Lower lobe of right lung (tissue), 2 donors: Measurements from ENCODE around the gene DPP6. TPM values are rescaled to one million over a fixed set of nuclear protein-coding genes. Genes with fewer than 3 reads are reported as not detected.

ENCODE experiments used
- ATAC-seq, 2 donors: fragments of 200-7000 bp; cut with Tn5 transposase; one replicate each; pipeline ENCODE4 v1.9.1; 2020 to 2022; ENCODE audit warnings: mild to moderate bottlenecking in 2 of 2, moderate library complexity in 2 of 2
- DNase-seq: peaks from one replicate; pipeline ENCODE4 v3.0.0-alpha.2; 2020
- H3K27ac ChIP-seq: fragments of 200-600 bp; one replicate; pipeline ENCODE4 v1.8.0; 2022
- H3K27me3 ChIP-seq: fragments of 200-600 bp; one replicate; pipeline ENCODE4 v1.8.0; 2022; ENCODE audit warnings: low read depth
- H3K36me3 ChIP-seq: fragments of 200-600 bp; one replicate; pipeline ENCODE4 v1.8.0; 2022; ENCODE audit warnings: mild to moderate bottlenecking
- H3K4me1 ChIP-seq: fragments of 200-600 bp; one replicate; pipeline ENCODE4 v1.8.0; 2022
- H3K4me3 ChIP-seq: fragments of 200-600 bp; one replicate; pipeline ENCODE4 v1.8.0; 2022; ENCODE audit warnings: mild to moderate bottlenecking
- H3K9me3 ChIP-seq: fragments of 200-600 bp; one replicate; pipeline ENCODE4 v1.8.0; 2022
- intact Hi-C: fragments of 100-400 bp; cut with DNase I; formaldehyde crosslinking; loops from one replicate; pipeline ENCODE4 v1.11.0; 2022
- total RNA-seq: library from RNA; stranded (reverse); fragmentation: NEBNext Ultra II Directional; extraction: Animal tissue kit (Norgen Biotek cat#: 25700); gene quantifications from one replicate; pipeline ENCODE4 v1.2.1, GENCODE V29; 2021
- TF ChIP-seq, protein P1 (sequence below): fragments of 200-600 bp; IDR thresholded peaks from one replicate; pipeline ENCODE4 v1.8.0; 2022; ENCODE audit warnings: antibody characterized with exemption, mild to moderate bottlenecking
- donor health status: DM: no; HTN: yes; CAD: no; lungs with severe emphysema.

DPP6 gene
- total RNA-seq, 1 donor from 2014 or later, result 0.71 TPM

DNA sequence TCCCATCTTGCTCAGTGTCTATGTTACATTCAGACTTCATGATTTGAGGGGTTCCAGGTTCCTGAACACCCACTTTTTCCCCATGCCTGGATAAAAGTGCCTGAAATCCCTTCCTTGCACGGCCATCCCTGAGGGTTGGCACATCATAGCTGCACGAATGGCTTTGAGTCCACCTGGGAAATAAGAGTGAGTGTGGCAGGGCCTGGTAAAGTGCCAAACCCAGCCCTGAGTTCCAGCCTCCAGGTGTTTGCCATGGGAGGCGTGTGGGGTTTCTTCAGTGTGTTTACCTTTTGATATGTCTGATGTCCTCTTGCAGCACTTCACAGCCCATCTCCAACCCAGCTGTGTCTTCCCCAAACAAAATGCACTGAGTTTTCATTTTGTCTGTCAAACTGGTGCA, 805.0 kb downstream of the DPP6 start:
- ATAC-seq (no peak), DNase-seq (no peak)
- Histone ChIP-seq H3K27ac (no peak overlapping the region), H3K4me1 (no peaks in the 10 kb centered on the region), H3K36me3 (no peaks in the 10 kb centered on the region), H3K9me3 (no peaks in the 10 kb centered on the region), H3K27me3 (peaks cover 2% of the 10 kb centered on the region), H3K4me3 (no peak overlapping the region)
- intact Hi-C loops, result no loop called here
- TF ChIP-seq, protein P1, sequence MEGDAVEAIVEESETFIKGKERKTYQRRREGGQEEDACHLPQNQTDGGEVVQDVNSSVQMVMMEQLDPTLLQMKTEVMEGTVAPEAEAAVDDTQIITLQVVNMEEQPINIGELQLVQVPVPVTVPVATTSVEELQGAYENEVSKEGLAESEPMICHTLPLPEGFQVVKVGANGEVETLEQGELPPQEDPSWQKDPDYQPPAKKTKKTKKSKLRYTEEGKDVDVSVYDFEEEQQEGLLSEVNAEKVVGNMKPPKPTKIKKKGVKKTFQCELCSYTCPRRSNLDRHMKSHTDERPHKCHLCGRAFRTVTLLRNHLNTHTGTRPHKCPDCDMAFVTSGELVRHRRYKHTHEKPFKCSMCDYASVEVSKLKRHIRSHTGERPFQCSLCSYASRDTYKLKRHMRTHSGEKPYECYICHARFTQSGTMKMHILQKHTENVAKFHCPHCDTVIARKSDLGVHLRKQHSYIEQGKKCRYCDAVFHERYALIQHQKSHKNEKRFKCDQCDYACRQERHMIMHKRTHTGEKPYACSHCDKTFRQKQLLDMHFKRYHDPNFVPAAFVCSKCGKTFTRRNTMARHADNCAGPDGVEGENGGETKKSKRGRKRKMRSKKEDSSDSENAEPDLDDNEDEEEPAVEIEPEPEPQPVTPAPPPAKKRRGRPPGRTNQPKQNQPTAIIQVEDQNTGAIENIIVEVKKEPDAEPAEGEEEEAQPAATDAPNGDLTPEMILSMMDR, result no peak

DNA sequence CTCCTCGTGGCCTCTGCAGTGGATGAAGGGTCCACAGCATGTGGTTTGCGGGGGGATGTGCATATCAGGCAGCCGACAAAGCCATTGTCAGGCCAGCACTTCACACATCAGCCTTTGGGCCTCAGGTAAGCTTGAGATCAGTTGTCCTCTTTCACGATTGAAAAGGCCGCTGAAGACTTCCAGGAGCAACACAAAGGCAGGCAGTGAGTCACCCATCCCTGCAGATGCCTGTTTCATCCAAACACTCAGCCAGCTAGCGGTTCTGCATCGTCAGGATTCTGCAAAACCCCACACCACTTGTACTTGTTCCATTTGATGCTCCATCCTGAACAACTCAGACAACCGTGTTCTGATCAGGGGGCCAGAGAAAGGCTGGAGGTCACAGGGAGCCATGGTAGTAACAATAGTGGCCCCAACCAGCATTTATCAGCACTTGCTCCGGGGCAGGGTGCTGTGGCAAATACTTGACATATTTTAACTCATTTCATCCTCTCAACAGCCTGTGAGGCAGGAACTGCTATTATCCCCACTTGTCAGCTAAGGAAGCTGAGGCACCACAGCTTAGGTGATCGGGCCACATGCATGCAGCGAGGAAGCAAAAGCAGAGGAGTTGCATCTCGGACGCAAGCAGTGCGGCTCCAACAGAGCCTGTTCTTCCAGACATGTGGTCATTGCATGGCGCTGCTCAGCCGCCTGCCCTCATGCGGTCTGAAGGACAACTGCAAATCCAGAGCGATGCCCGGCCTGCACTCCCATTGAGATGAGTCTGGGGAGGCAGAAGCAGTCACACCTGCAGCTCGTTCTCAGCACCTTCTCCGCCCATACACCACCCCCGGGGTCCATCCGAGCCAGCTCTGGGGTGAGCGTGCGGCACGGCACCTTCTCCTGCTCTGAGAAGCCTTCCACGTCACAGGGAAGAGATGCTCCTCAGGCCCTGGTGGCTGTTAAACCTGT, 805.8 kb downstream of the DPP6 start:
- H3K36me3 ChIP-seq, result no peaks in the 10 kb centered on the region
- H3K4me3 ChIP-seq, result no peak overlapping the region
- DNase-seq, result no peak
- intact Hi-C loops, result no loop called here
- no peaks in the 10 kb centered on the region for H3K9me3 ChIP-seq
- H3K4me1 ChIP-seq, result no peaks in the 10 kb centered on the region
- H3K27me3 ChIP-seq, result peaks cover 5% of the 10 kb centered on the region
- no peak overlapping the region for H3K27ac ChIP-seq
- TF ChIP-seq, protein P1, result no peak
- ATAC-seq, result no peak

DNA sequence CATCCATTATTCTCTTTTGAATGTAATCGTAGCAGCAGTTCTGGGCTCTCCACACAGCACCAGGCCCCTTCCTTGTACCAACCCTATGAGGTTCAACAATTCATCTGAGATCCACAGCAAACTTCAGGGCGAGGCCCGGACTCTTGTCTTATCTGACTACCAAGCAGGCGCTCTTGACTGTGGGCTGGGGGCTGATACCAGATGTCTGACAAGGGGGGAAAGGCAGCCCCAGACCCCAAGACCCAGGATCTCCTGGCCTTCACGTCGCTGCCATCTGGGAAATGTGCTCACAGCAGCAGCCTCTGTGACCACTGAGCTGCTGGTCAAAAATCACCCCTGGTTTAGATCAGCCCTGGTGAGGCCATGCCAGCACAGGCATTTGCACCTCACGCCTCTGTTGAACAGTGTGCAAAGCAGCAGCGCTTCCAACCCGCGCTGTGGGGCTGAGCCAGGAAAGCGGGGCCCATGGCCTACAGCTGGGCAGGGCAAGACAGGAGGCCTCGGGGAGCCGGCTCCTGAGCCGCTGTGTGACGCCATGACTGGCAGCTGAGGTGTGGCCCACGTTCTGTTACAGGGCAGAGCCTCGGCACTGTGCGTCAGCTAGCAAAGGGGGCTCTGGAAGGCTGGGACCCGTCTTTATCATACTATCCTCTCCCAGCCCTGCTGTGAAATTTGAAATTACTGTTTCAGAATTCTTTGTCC, 806.8 kb downstream of the DPP6 start:
- H3K4me1 ChIP-seq, result no peaks in the 10 kb centered on the region
- no peak overlapping the region for H3K4me3 ChIP-seq
- intact Hi-C loops, result no loop called here
- H3K9me3 ChIP-seq, result no peaks in the 10 kb centered on the region
- peaks cover 5% of the 10 kb centered on the region for H3K27me3 ChIP-seq
- H3K36me3 ChIP-seq, result no peaks in the 10 kb centered on the region
- no peak overlapping the region for H3K27ac ChIP-seq
- TF ChIP-seq, protein P1, result no peak
- ATAC-seq (no peak), DNase-seq (no peak)

DNA sequence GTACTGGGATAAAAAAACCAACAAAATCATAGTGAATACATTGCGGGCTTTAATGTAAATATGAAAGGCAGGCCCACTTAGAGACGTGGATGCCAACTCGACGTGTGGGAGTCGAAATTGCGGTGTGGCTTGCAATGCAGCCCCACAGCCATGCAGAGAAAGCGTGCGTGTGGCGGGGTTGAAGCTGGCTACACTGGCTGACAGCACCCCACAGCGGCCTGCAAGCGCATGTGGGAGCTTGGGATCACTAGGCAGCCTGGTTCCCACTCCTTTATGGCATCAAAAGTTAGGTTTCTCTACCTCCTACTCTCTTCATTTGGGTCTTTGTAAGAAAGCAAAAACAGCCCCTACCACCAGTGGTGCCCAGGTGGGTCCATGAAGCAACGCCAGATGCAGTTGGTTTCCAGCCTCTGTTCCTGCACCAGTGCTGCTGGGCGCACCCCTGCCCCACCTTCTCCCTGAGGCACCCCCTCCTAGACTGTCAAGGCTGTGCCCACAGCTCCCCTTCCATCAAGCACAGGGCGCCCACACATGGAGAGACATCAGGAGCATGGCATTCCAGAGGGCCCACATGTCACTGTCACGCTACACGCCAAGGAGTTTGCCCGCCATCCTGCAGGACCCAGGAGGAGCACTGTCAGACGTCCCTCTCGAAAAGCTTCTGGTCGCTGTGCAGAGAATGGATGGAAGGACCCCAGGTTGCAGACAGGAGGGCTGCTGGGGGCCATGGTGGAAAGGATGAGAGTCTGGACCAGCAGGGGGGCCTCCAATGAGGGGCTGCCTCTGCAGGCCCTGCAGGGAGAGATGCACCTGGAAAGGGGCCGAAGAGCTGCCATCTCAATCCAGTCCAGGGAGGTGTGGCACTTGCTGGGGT, 807.8 kb downstream of the DPP6 start:
- Histone ChIP-seq H3K4me1 (no peaks in the 10 kb centered on the region), H3K9me3 (no peaks in the 10 kb centered on the region), H3K4me3 (no peak overlapping the region), H3K36me3 (no peaks in the 10 kb centered on the region), H3K27ac (no peak overlapping the region), H3K27me3 (peaks cover 5% of the 10 kb centered on the region)
- no peak for ATAC-seq
- intact Hi-C loops, result no loop called here
- no peak for DNase-seq
- TF ChIP-seq, protein P1, result no peak

DNA sequence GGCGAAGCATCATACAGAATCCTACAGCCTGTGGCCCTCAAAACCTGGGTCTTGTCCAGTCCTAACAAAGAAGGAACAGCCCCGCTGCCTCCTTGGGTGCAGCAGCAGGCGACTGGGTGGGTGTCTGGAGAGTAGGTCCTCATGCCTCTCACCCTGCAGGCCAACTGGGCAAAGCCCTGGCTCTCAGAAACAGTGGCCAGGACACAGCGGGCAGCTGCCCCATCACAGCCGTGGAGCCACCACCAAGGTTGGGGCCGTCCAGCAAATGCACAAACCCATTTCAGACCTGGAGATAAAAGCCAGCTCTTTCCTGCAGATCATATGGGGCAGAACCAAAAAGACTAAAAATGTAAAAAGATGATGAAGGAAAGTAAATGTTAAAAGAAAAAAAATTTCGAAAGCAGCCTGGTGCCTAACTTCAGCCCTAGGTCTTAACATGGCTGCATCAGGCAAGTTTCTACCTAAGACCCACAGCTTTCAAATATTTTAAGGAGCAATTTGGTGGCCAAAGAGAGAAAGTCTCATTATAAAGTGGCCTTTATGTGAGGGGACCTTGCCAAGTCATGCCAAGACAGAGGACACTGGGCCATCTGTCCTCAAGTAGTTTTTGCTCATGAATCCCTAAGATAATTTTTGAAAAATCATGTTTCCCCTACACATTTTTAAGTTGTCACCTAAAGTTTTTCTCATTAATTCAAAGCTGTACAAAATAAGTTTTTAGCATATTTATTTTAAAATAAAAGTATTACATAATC, 808.6 kb downstream of the DPP6 start:
- TF ChIP-seq, protein P1, result no peak
- H3K36me3 ChIP-seq, result no peaks in the 10 kb centered on the region
- no peak for DNase-seq
- no peak overlapping the region for H3K4me3 ChIP-seq
- ATAC-seq, result no peak
- H3K4me1 ChIP-seq, result no peaks in the 10 kb centered on the region
- H3K27ac ChIP-seq, result no peak overlapping the region
- H3K9me3 ChIP-seq, result no peaks in the 10 kb centered on the region
- intact Hi-C loops, result no loop called here
- H3K27me3 ChIP-seq, result peaks cover 5% of the 10 kb centered on the region
